ENCODE data around the gene PRKRA. TPM values are rescaled to one million over a fixed set of nuclear protein-coding genes. Genes with fewer than 3 reads are reported as not detected.
"Not testable (repeated sequence)": the region's sequence is repeated elsewhere in the genome, so short reads cannot be mapped to it uniquely, and the experiment has no call there.

Gene PRKRA
- polyA plus RNA-seq, 1 donor from 2014 or later = 58.7 TPM

DNA sequence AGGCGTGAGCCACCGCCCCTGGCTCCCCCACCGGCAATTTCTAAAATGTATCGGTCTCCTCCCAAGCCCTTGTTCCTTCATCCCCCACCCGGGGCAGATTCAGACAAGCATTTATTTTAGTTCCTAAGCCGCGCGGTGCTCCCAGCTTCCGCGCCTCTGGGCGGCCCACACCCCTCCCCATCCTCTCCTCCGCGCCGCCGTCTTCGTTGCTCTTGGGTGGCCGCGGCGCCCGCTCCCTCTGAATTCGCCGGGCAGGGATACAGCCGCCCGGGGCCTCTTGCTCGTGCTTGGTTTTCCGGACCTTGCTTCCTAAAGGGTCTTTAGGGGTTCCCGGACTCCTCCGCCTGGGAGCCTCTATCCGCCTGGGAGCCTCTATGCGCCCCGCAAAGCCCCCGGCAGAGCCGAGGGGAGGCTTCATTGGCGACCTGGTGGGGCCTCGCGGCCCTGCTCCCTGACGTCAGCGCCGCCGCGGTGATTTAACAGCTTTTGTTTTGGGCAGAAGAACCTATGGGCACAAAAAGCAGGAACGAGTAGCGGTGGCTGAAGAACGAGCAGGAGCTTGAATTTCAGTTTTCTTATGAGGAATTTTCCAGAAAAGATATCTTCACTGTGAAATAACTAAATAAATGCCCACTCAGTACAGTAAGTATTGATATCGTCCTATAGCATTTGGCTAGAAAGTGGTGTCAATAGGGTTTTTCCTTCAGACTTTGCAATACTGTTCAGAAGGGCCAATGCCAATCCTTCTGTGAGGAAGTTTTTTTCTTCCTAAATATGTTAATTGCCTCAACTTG is 37.3 kb downstream of the PRKRA start:
- H3K27me3 Mint-ChIP-seq = no peaks in the 10 kb centered on the region
- H3K9me3 Mint-ChIP-seq = no peaks in the 10 kb centered on the region
- no peaks in the 10 kb centered on the region for H3K36me3 Mint-ChIP-seq
- peak overlapping the region; percentile 5 to 97 (median 96) for H3K27ac Mint-ChIP-seq
- H3K4me1 Mint-ChIP-seq = peaks cover 18 to 23% (median 19%) of the 10 kb centered on the region in 3 donors
- H3K4me3 Mint-ChIP-seq = peak overlapping the region; percentile 79 to 98 (median 90)

DNA sequence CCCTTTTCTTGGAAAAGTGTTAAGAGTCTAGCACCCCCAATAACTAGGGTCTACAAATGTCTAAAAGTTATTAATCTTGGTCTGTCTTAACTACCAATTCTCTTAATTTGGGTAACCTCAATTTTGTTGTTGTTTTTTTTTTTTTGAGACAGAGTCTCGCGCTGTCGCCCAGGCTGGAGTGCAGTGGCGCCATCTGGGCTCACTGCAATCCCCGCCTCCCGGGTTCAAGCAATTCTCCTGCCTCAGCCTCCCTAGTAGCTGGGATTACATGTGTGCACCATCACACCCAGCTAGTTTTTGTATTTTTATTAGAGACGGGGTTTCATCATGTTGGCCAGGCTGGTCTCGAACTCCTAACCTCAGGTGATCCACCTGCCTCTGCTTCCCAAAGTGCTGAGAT is 38.5 kb downstream of the PRKRA start:
- not testable (repeated sequence) for H3K36me3 Mint-ChIP-seq

DNA sequence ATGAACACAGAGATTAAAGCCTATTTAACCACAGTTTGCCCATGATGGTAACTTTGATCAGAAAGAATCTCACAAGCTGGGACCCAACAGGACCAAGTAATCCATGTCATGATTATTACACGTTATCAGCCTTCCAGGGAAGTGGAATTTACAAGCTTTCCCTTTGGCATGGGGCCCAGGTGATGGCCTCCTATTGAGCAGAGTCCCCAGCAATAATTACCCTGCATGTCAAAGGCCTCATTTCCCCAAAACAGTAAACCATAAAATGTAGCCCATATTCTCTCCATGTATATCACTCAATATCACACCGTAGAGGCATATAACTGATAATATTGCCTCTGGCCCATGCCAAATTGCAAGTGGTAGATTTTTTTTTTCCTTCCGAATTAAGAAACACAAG is 38.9 kb downstream of the PRKRA start:
- peak overlapping the region in 1 of 3 donors; percentile 50 for H3K27ac Mint-ChIP-seq
- H3K4me1 Mint-ChIP-seq = peaks cover 18 to 23% (median 19%) of the 10 kb centered on the region in 3 donors
- no peaks in the 10 kb centered on the region for H3K9me3 Mint-ChIP-seq
- H3K4me3 Mint-ChIP-seq = peak overlapping the region in 3 of 4 donors; percentile 4 to 79 (median 70)
- H3K36me3 Mint-ChIP-seq = no peaks in the 10 kb centered on the region
- H3K27me3 Mint-ChIP-seq = no peaks in the 10 kb centered on the region

More for the DNA sequence above, 38.5 kb downstream of the PRKRA start:
- H3K9me3 Mint-ChIP-seq, H3K27ac Mint-ChIP-seq, H3K27me3 Mint-ChIP-seq: not testable (repeated sequence)
- H3K4me3 Mint-ChIP-seq = peak overlapping the region; percentile 79 to 98 (median 90)
- peaks cover 18 to 23% (median 19%) of the 10 kb centered on the region in 3 donors for H3K4me1 Mint-ChIP-seq

DNA sequence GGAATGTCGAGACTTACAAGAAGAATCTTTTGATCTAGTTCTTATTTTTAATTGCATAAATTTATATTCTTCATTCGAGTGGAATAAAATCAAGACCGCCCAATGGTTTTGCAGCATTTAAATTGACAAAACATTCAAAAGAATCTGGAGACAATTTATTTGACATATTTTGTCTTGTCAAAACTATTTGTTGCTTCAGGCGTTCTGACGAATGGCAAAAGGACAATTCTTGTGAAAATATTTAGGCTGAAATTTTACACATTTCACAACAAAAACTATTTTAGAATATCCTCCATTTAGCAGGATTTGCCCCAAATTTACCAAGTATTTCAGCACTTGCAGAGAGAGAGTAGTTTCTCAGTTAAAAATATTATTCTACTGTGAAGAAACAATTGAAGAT is 41.7 kb downstream of the PRKRA start:
- no peak overlapping the region for H3K4me3 Mint-ChIP-seq
- H3K27me3 Mint-ChIP-seq = no peaks in the 10 kb centered on the region
- H3K9me3 Mint-ChIP-seq = no peaks in the 10 kb centered on the region
- H3K36me3 Mint-ChIP-seq = no peaks in the 10 kb centered on the region
- no peak overlapping the region for H3K27ac Mint-ChIP-seq
- H3K4me1 Mint-ChIP-seq = peaks cover 11 to 15% (median 13%) of the 10 kb centered on the region in 3 donors

DNA sequence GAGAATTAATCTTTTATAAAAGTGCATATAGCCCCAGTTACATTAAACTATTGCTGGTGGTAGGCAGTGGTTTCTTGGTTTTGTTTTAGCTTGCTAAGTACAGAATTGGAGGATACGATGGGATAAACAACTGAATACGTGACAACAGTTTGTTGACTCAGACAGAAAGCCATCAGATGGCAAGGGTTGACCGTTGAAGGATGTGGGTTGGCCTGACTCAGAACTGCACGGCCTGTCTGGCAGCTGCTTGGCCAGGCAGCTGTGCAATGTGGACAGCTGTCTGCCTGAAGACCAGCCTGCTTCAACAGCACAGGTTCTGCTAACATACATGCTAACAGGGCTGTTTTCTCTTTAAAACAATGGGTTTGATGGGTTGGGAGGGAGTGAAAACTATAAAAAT is 46.6 kb downstream of the PRKRA start:
- no peak overlapping the region for H3K4me3 Mint-ChIP-seq
- peaks cover 0 to 5% (median 0%) of the 10 kb centered on the region in 3 donors for H3K4me1 Mint-ChIP-seq
- H3K27me3 Mint-ChIP-seq = no peaks in the 10 kb centered on the region
- peak overlapping the region in 1 of 3 donors; percentile 5 for H3K27ac Mint-ChIP-seq
- H3K36me3 Mint-ChIP-seq = no peaks in the 10 kb centered on the region
- no peaks in the 10 kb centered on the region for H3K9me3 Mint-ChIP-seq

DNA sequence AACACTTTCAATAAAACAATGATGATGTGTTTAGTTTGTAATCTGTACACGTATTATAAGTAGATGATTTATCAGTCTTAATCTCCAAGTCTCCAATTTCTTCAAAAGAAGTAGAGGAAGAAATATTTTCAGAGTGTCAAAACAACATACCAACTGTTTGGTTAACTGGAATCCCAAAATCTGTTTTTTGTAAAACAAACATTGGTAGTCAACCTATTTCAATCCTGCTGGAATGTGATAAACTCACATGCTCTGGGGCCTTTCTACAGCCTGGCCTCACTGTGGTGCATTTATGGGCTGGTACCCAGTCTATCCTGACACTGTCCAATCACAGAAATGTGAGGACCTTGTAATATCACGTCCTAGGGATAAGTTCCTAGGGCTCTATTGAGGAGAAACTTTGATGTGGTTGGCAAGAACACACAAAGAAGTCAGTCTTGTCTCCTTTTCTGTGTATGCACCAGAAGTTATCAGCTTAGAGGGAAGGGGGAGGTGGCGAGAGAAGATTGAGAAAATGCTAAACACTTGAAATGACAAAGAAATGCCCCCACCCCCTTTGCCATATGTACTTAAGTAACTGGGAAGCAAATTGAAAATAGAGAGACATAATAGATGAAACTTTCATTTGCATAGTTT is 47.2 kb downstream of the PRKRA start:
- H3K36me3 Mint-ChIP-seq = no peaks in the 10 kb centered on the region
- H3K4me1 Mint-ChIP-seq = peaks cover 0 to 5% (median 0%) of the 10 kb centered on the region in 3 donors
- peak overlapping the region in 1 of 3 donors; percentile 5 for H3K27ac Mint-ChIP-seq
- H3K9me3 Mint-ChIP-seq = no peaks in the 10 kb centered on the region
- no peak overlapping the region for H3K4me3 Mint-ChIP-seq
- no peaks in the 10 kb centered on the region for H3K27me3 Mint-ChIP-seq

DNA sequence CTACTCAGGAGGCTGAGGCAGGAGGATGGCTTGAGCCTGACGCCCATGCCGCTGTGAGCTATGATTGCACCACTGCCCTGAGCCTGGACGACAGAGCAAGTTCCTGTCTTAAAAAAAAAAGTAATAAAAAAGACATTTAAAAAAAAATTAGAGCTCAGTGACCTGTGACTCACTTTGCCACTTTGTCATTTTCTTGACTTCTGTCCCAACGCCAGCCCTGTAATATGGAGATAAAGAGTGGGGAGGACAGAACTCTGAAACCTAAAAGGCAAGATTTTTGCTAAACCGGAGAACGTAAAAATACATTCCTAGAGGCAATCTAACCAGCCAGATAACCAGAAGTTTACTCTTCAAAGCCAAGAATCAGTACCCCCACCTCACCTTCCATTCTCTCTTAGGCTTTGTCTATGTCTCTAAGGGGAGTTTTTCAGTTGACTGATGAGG is 49.0 kb downstream of the PRKRA start:
- no peak overlapping the region for H3K4me3 Mint-ChIP-seq
- H3K27ac Mint-ChIP-seq = no peak overlapping the region
- H3K36me3 Mint-ChIP-seq = no peaks in the 10 kb centered on the region
- no peaks in the 10 kb centered on the region for H3K27me3 Mint-ChIP-seq
- no peaks in the 10 kb centered on the region for H3K9me3 Mint-ChIP-seq
- H3K4me1 Mint-ChIP-seq = peaks cover 0 to 5% (median 0%) of the 10 kb centered on the region in 3 donors

DNA sequence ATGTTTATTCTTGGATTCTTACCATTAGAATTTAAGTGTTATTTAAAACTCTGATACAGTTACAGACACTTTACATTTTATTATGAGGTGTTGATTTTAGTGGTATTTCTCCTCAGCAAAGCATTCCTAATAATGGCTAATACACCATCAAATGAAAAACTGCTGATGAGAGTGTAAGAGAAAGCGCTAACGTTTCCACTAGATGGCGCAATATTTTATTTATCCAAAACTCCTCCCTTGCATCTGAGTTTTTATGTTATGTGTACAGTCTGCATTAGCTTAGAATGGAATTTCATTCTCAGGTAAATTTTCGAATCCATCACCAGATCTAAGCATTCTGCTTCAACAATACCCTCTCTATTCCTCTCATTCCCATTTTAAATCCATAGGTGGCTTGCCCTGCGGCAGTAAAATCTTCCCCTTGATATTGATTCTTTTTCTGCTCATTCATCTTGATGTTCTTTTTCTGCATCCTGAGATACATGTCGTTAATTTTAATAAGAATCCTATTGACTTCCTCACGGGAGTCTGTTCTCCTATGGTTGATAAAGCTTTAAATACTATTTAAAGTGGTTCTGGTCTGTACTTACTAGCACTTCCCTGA is 53.9 kb downstream of the PRKRA start:
- no peaks in the 10 kb centered on the region for H3K9me3 Mint-ChIP-seq
- H3K4me3 Mint-ChIP-seq = no peak overlapping the region
- H3K27me3 Mint-ChIP-seq = no peaks in the 10 kb centered on the region
- no peak overlapping the region for H3K27ac Mint-ChIP-seq
- H3K36me3 Mint-ChIP-seq = no peaks in the 10 kb centered on the region
- H3K4me1 Mint-ChIP-seq = no peaks in the 10 kb centered on the region

DNA sequence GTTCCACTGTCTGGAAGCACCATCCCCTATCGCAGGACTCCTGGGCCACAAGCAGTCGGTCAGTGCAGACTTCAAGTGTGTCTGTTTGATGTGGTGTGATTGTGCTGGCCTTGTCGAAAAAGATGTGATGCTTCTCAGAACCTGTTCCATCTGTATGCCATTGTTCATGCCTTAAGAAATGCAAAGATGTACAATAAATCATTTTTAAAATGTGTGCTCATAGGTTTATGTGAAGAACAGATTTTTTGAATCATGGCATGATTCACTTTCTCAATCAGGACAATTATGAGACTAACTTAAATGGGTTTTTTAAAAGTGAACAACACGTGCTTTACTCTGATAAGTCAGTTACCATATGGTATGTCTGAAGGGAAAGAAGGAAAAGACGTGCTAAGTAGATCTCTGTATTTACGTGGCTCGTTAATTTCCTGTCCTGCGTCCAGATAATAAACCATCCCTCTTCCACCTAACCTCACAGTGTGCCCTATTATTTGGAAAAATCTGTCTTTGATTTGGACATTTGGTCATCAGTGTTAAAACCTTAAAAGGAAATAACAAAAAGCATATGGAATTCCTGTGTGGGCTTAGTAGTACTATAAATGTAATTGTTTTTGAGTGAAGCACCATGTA is 54.9 kb downstream of the PRKRA start:
- Mint-ChIP-seq H3K27ac (no peak overlapping the region), H3K4me3 (no peak overlapping the region), H3K9me3 (no peaks in the 10 kb centered on the region), H3K36me3 (no peaks in the 10 kb centered on the region), H3K4me1 (no peaks in the 10 kb centered on the region), H3K27me3 (no peaks in the 10 kb centered on the region)

DNA sequence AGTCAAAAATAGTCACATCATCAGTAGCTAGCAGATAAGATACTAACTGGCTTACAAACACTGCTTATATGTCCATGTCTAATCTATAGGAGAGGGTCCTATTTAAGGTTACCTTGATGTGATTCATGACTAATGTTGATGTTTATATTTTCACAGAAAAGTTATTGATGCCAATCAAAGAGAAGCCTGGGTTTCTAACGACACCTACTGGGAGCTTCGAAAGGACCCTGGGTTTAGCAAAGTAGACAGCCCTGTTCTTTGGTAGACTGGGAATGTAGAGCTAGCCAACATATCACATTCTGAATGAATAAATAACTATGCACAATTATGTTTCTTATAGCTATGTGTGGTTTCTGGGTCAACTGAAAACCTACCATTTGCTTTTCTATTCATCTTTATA is 55.7 kb downstream of the PRKRA start:
- Mint-ChIP-seq H3K4me1 (no peaks in the 10 kb centered on the region), H3K9me3 (no peaks in the 10 kb centered on the region), H3K4me3 (no peak overlapping the region), H3K36me3 (no peaks in the 10 kb centered on the region), H3K27ac (peak overlapping the region in 1 of 3 donors; percentile 45), H3K27me3 (no peaks in the 10 kb centered on the region)

DNA sequence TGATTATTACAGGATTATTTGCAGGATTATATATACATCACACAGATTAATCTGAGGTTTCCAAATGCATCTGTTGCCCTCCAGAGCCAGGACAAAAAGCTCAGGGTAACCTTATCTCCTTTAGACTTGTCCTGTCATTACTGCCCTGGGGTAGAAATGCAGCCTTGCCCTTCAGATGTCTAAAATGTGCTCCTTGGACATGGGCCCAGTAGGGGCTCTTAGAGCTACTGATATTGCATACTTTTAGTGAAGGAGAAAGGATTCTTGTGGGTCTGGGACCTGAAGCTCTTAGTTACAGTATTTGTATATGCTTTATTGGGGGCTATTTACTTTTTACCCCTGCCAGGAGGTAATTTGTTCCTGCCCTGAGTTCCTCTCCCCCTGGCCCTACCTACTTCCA is 56.1 kb downstream of the PRKRA start:
- no peaks in the 10 kb centered on the region for H3K27me3 Mint-ChIP-seq
- H3K9me3 Mint-ChIP-seq = no peaks in the 10 kb centered on the region
- no peak overlapping the region for H3K27ac Mint-ChIP-seq
- no peak overlapping the region for H3K4me3 Mint-ChIP-seq
- H3K4me1 Mint-ChIP-seq = no peaks in the 10 kb centered on the region
- no peaks in the 10 kb centered on the region for H3K36me3 Mint-ChIP-seq

DNA sequence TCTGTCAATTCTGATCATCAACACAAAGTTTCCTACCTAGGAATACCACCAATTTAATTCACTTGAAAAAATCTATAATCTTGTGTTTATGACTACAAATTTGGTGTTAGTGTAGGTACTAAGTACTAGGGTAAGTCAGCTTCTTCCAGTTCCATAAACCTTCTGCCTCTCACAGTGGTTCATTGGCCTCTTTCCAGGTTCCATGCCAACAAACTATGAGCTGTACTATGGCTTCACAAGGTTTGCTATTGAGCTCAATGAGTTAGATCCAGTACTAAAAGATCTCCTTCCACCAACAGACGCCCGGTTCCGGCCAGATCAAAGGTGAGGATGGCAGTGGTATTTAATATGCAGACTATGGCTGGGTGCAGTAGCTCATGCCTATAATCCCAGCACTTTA is 58.8 kb downstream of the PRKRA start:
- H3K4me1 Mint-ChIP-seq = no peaks in the 10 kb centered on the region
- no peaks in the 10 kb centered on the region for H3K9me3 Mint-ChIP-seq
- no peaks in the 10 kb centered on the region for H3K36me3 Mint-ChIP-seq
- no peak overlapping the region for H3K27ac Mint-ChIP-seq
- H3K27me3 Mint-ChIP-seq = no peaks in the 10 kb centered on the region
- H3K4me3 Mint-ChIP-seq = no peak overlapping the region

DNA sequence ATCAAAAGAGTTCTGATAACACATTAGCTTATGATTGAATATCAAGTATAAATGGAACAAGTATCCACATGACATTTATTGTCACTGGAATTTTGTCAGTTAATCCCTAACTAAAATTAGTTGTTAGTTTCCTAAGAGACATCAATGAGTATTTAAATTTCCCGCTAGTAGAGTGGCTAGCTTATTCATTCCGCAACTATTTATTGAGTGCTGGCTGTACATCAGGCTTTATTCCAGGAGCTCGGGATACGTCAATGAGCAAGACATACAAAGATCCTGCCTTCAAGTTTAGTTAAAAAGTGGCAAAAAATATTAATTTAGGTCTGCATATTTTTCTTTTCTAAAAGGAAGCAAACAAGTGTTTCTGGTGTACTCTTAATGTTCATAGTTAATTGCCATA is 59.3 kb downstream of the PRKRA start:
- Mint-ChIP-seq H3K27ac (no peak overlapping the region), H3K4me3 (no peak overlapping the region), H3K36me3 (no peaks in the 10 kb centered on the region), H3K4me1 (no peaks in the 10 kb centered on the region), H3K9me3 (no peaks in the 10 kb centered on the region), H3K27me3 (no peaks in the 10 kb centered on the region)

DNA sequence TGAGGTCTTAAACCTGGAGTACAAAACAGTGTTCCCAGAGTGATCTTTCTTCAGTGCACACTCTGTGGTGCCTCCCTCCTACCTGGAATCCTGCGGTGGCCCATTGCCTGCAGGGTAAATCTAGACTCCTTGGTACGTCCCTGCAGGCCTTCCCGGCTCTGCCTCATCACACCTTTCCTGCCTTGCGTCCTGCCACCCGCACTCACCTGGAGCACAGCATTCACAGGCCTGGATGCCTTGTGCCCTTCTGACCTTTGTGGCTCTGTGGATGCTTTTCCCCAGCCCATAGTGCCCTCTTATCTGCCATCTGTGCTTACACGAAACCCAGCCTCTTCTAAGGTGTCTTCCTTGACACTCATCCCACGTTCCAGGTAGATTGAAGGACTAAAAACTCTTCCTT is 62.7 kb downstream of the PRKRA start:
- no peak overlapping the region for H3K27ac Mint-ChIP-seq
- H3K4me3 Mint-ChIP-seq = no peak overlapping the region
- no peaks in the 10 kb centered on the region for H3K9me3 Mint-ChIP-seq
- H3K4me1 Mint-ChIP-seq = no peaks in the 10 kb centered on the region
- no peaks in the 10 kb centered on the region for H3K36me3 Mint-ChIP-seq
- no peaks in the 10 kb centered on the region for H3K27me3 Mint-ChIP-seq

DNA sequence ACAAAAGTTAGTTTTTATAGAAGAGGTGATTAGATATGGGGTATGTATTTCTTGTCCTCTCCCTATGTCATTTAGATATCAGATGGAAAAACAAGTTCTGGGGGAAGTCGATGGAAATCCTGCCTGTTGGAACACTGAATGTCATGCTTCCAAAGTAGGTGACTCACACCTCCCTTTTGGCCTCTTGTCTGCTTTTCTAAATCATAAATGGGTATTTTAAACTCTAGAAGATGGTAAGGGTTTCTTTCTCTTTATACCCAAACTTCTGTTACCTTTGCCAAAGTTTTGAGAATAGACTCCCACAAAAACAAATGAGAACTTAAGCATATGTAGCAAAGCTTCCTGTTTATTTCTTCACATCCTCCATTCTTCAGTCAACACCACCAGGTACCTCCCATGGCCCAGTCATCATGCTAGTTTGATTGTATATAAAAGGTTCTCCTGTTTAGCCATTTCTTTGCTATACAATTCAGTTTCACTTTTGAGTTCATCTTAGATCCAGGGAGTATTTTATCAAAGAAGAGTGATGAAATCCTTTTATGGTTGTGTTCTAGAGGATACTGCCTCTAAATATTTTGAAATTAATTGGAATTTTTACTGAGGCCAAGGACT is 63.9 kb downstream of the PRKRA start:
- Mint-ChIP-seq H3K4me3 (no peak overlapping the region), H3K4me1 (no peaks in the 10 kb centered on the region), H3K9me3 (no peaks in the 10 kb centered on the region), H3K36me3 (no peaks in the 10 kb centered on the region), H3K27me3 (no peaks in the 10 kb centered on the region), H3K27ac (no peak overlapping the region)
